Activated naive CD8-positive, alpha-beta T cell treated with anti-CD3 and anti-CD28 coated beads, Interleukin-2, amount 50 U/mL, for 24 hours (primary cell): ENCODE data around the gene FCN2.

Experiments used
- ATAC-seq: fragments of 150-1000 bp; cut with Tn5 transposase; one replicate; pipeline ENCODE4 v1.10.0; 2021
- DNase-seq: peaks from one replicate; pipeline ENCODE4 v3.0.0; 2021
- H3K27ac Mint-ChIP-seq: one replicate; pipeline ENCODE4 v1.8.0; 2021; ENCODE audit warnings: mild to moderate bottlenecking, mixed read lengths
- H3K27me3 Mint-ChIP-seq: one replicate; pipeline ENCODE4 v1.8.0; 2021; ENCODE audit warnings: mixed read lengths
- H3K36me3 Mint-ChIP-seq: one replicate; pipeline ENCODE4 v1.8.0; 2021; ENCODE audit warnings: low read depth, mixed read lengths
- H3K4me1 Mint-ChIP-seq: one replicate; pipeline ENCODE4 v1.8.0; 2021; ENCODE audit warnings: mixed read lengths
- H3K4me3 Mint-ChIP-seq: one replicate; pipeline ENCODE4 v1.8.0; 2021; ENCODE audit warnings: mild to moderate bottlenecking, moderate library complexity, mixed read lengths
- H3K9me3 Mint-ChIP-seq: one replicate; pipeline ENCODE4 v1.8.0; 2021; ENCODE audit warnings: mixed read lengths

FCN2 gene

DNA sequence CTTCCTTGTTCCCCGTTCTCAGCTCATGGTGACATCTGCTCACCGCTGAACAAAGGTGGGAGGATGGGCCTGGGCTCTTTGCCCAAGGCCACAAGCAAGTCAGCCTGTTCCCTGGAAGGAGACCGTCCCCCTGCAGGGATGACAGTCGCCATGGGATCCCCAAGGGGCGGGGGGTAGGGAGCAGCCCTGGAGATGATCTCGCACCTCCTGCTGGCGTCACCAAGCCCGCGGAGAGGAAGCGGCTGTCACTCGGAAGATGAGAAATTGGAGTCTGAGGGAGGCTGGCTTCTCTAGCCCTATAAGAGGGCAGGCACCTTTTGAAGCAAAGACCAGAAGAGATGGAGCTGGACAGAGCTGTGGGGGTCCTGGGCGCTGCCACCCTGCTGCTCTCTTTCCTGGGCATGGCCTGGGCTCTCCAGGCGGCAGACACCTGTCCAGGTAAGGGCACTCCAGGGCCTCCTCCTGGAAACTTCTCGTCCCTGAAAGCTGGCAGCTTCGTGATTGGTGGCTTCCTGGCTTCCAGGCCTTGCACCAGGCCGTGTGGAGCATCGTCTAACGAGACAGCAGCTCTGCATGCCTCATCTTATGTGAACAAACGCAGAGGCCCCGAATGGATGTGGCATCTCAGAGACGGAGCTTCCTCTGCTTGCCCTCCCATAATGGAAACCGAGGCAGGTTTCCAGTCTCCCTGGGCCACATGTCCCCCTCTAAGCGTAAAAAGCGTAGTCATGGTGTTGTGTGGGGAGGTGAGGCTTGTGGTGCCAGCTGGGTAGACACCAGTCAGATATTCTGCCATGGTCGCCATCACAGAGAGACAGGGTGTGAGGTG, at the start of gene FCN2:
Gene FCN2 (plus strand): TSS at position 327 of the 829 bp plus-strand sequence. CDS start 12 bp downstream, at position 339.
- Mint-ChIP-seq H3K27ac (no peak within 1 kb of the TSS), H3K27me3 (peaks cover 3% of the 10 kb centered on the region), H3K36me3 (no peaks in the 10 kb centered on the region), H3K9me3 (no peaks in the 10 kb centered on the region), H3K4me1 (no peaks in the 10 kb centered on the region), H3K4me3 (no peak within 1 kb of the TSS)
- DNase-seq (no peak), ATAC-seq (no peak)

DNA sequence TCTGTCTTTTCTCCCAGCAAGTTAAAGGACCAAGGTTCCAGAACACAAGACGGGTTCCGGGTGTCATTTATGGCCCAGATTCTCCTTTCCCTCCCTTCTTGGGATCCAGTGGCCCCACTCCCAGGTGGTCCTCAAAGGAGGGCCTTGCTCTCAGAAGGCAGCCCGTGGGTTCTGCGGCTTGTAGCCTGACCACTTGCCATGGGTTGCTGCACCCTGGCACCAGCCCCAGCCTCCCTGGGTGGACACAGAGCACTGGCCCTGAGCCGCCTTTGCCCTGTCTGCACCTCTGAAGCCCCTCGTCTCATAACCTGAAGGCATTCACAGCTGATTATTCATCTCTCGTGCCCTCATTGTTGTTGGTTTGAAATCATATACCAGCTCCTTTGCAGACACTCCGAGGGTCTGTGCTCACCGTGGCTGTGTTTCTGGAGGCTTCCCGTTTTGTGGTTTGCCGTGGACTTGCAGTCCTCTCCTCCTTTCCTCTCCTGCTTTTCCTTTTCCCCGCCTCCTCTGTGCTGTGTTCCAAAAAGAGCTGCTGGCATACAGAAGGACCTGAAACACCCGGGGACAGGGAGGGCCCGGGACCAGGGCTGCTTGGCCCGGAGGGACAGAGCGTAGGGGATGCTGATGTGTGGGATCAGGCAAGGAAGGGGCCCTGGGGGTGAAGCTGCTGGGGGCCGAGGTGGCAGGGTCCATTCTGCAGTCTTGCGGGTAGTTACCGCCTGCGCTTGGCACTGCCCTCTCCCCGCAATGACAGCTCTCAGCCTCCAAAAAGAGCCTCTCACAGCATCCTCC, 49.5 kb upstream of the FCN2 start:
- no peak overlapping the region for H3K27ac Mint-ChIP-seq
- no peaks in the 10 kb centered on the region for H3K4me1 Mint-ChIP-seq
- no peak overlapping the region for H3K4me3 Mint-ChIP-seq
- H3K36me3 Mint-ChIP-seq, result no peaks in the 10 kb centered on the region
- H3K9me3 Mint-ChIP-seq, result no peaks in the 10 kb centered on the region
- peaks cover 1% of the 10 kb centered on the region for H3K27me3 Mint-ChIP-seq
- ATAC-seq, result no peak
- no peak for DNase-seq

DNA sequence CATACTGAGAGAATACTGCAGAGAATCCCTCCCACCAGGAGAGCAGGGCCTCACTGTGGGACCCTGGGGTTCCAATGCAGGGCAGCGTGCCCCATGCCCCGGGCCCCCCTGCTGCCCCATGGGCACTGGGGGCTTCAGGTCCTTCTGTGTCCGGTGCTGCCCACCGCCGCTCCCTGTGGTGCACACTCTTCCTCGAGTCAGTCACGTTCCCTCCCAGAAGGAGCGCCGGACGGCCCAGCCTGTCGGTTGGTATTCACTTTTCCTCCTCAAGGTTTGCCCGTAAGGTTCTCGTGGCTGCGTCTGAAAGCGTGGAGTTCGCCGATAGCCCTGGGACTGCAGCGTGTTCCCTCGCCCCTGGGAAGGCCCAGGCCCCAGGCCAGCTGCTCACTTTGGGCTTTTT, 48.1 kb upstream of the FCN2 start:
- H3K27ac Mint-ChIP-seq, result no peak overlapping the region

DNA sequence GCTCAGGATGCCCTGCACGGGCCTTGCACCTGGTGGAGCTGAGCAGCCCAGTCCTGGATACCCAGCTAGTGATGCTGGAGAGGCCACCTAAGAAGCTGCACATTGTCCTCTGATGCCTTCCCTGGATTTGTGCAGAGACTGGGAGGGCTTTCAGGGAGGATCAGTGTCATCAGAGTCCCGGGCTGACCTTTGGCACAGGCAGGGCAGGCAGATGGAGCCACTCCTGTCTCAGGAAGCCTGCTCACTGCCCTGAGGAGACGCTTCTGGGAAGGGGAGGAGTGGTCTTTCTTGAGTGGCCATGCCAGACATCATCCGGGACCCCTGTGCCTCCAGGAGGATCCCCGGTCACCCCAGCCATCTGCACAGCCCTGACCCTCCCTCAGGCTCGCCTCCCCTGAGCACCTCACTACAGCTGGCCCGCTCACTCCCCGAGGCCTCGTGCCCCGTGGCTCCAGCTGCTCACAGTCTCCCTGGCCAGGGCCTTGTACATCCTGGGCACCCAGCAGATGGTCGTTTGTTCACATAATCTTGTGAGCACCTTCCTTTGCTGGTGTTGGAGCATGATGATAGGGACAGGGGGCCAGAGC, 47.2 kb upstream of the FCN2 start:
- Mint-ChIP-seq H3K27ac (no peak overlapping the region), H3K4me3 (no peak overlapping the region), H3K36me3 (no peaks in the 10 kb centered on the region), H3K9me3 (no peaks in the 10 kb centered on the region), H3K4me1 (no peaks in the 10 kb centered on the region), H3K27me3 (peaks cover 1% of the 10 kb centered on the region)
- DNase-seq, result no peak
- ATAC-seq, result no peak

More for the DNA sequence above, 48.1 kb upstream of the FCN2 start:
- no peak for DNase-seq
- H3K27me3 Mint-ChIP-seq, result peaks cover 1% of the 10 kb centered on the region
- no peaks in the 10 kb centered on the region for H3K36me3 Mint-ChIP-seq
- ATAC-seq, result no peak
- H3K4me1 Mint-ChIP-seq, result no peaks in the 10 kb centered on the region
- no peaks in the 10 kb centered on the region for H3K9me3 Mint-ChIP-seq
- no peak overlapping the region for H3K4me3 Mint-ChIP-seq

DNA sequence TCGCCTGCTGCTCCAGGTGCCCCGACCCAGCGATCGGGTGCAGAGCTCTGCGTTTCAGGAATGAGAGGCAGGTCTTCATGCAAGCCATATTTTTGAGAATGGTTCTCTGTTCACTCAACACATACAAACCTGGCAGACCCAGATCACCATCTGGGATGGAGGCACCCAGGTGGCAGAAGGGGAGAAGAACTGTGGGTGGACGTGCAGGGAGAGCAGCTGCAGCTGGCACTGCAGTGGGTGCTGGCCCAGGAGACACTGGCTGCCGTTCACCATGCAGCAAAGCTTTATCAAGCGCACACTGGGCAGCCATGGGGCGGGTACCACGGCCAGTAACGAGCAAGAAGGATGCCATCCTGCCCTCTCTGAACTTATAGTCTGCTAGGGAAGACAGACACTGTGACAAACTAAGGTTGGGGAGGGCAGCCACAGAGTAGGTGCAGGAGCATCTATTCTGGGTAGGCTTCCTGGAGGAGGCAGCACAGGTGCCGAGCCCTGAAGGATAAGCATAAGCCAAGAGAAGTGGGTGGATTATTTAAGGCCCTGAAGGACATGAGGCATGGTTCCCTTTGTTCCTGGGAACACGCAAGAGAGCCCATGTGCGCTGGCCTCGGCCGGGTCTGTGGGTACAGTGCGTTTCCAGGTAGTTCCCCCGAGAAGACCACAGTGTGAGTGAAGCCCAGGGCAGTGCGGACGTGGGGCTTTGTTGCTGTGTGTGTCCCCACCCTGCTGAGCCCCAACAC, 46.2 kb upstream of the FCN2 start:
- H3K27ac Mint-ChIP-seq, result no peak overlapping the region
- DNase-seq, result no peak
- no peak for ATAC-seq
- no peaks in the 10 kb centered on the region for H3K4me1 Mint-ChIP-seq
- no peak overlapping the region for H3K4me3 Mint-ChIP-seq
- H3K27me3 Mint-ChIP-seq, result peaks cover 1% of the 10 kb centered on the region
- H3K9me3 Mint-ChIP-seq, result no peaks in the 10 kb centered on the region
- no peaks in the 10 kb centered on the region for H3K36me3 Mint-ChIP-seq

DNA sequence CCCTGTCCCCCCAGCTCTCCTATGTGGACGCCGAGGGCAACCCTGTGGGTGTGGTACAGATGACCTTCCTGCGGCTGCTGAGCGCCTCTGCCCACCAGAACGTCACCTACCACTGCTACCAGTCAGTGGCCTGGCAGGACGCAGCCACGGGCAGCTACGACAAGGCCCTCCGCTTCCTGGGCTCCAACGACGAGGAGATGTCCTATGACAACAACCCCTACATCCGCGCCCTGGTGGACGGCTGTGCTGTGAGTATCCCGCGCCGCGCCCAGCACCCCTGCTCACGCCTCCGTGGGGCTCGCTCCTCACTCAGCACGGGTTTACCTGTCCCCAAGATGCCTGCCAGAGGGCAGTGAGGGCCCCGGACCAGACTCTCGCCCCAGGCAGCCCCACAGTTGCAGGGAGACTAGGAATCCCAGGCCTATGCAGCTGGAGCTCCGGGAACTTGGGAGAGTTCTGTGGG, 45.6 kb upstream of the FCN2 start:
- no peak for DNase-seq
- Mint-ChIP-seq H3K27me3 (peaks cover 1% of the 10 kb centered on the region), H3K4me1 (no peaks in the 10 kb centered on the region), H3K9me3 (no peaks in the 10 kb centered on the region), H3K4me3 (no peak overlapping the region), H3K27ac (no peak overlapping the region), H3K36me3 (no peaks in the 10 kb centered on the region)
- no peak for ATAC-seq

DNA sequence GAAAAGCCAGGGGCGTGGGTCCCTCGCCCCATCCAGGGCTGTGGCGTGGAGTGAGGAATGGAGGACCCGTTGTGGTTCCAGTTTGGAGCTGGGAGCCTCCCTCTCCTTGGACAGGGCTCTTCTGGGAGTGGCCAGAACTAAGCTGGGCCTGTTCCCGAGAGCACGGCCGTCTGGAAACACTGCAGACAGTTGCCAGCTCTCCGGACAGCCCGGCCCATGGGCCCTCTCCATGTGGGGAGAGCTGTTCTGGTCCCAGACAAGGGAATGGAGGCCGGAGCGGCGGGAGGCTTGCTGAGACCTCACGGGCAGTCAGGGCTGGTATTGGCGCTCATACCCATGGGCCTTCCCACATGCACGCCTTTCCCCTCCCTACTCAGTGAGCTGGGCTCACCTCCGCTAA, 45.2 kb upstream of the FCN2 start:
- Mint-ChIP-seq H3K27ac (no peak overlapping the region), H3K4me3 (no peak overlapping the region), H3K36me3 (no peaks in the 10 kb centered on the region), H3K27me3 (peaks cover 1% of the 10 kb centered on the region), H3K9me3 (no peaks in the 10 kb centered on the region), H3K4me1 (no peaks in the 10 kb centered on the region)
- ATAC-seq (no peak), DNase-seq (no peak)

DNA sequence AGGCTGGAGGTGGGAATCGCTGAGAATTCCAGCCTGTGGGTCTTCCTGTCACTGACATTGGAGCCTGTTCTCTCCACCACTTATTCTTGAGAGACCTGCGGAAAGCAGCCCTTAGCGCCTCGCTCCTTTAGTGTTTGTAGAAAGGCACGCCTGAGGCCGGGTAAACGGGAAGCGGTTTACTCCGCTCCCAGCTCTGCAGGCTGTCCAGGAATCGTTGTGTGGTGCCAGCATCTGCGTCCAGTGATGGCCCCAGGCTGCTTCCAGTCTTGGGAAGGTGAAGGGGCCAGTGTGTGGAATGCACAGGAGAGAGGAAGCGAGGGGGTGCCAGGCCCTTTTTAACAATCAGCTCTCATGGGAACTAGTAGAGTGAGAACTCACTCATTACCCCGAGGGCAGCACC, 44.6 kb upstream of the FCN2 start:
- ATAC-seq, result no peak
- H3K4me1 Mint-ChIP-seq, result no peaks in the 10 kb centered on the region
- H3K4me3 Mint-ChIP-seq, result no peak overlapping the region
- H3K27ac Mint-ChIP-seq, result no peak overlapping the region
- no peaks in the 10 kb centered on the region for H3K36me3 Mint-ChIP-seq
- H3K9me3 Mint-ChIP-seq, result no peaks in the 10 kb centered on the region
- no peak for DNase-seq
- peaks cover 1% of the 10 kb centered on the region for H3K27me3 Mint-ChIP-seq

DNA sequence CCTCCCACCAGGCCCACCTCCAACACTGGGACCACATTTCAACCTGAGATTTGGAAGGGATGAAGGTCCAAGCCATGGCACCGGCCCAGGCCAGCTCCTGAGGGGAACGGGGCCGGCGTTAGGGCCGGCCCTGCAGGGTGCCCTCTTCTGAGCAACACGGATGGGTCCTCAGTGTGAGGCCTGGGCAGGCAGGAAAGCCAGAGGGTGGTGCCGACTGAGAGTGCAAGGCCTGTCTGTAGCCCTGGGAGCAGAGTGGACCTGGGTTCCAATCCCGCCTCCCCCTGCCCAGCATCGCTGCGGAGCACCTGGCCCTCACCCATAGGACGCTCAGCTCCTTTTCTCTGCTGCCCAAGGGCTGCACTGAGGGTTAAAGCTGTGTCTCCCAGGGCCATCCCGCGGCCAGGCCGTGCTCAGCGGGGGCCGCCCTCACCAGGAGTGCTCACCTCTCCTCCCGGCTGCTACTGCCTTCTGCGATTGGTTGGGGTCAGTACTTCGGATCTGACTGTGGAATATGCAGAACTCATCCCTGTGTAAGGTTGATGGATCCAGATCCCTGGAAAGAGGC, 44.1 kb upstream of the FCN2 start:
- Mint-ChIP-seq H3K27me3 (peaks cover 1% of the 10 kb centered on the region), H3K4me1 (no peaks in the 10 kb centered on the region), H3K9me3 (no peaks in the 10 kb centered on the region), H3K4me3 (no peak overlapping the region), H3K27ac (no peak overlapping the region), H3K36me3 (no peaks in the 10 kb centered on the region)
- DNase-seq (no peak), ATAC-seq (no peak)

DNA sequence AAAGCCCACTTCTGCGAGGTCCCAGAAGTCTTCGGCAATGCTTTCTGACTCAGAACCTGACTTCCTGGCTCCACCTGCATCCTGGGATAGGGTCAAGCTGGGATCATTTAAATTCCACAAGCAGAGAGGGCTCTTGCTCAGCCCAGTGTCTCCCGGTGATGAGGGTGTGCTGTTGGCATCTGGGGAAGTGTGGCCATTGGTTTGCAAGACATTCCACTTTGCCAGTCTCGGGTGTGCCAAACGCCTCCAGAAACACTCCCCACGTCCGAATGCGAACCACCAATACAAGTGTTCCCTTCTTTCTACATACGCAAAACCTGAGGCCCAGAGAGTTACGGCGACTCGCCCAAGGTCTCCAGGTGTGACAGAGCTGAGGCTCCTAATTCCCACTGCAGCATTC, 43.1 kb upstream of the FCN2 start:
- H3K27ac Mint-ChIP-seq, result no peak overlapping the region
- no peaks in the 10 kb centered on the region for H3K4me1 Mint-ChIP-seq
- H3K4me3 Mint-ChIP-seq, result no peak overlapping the region
- DNase-seq (no peak), ATAC-seq (no peak)
- no peaks in the 10 kb centered on the region for H3K9me3 Mint-ChIP-seq
- H3K27me3 Mint-ChIP-seq, result peaks cover 1% of the 10 kb centered on the region
- no peaks in the 10 kb centered on the region for H3K36me3 Mint-ChIP-seq

DNA sequence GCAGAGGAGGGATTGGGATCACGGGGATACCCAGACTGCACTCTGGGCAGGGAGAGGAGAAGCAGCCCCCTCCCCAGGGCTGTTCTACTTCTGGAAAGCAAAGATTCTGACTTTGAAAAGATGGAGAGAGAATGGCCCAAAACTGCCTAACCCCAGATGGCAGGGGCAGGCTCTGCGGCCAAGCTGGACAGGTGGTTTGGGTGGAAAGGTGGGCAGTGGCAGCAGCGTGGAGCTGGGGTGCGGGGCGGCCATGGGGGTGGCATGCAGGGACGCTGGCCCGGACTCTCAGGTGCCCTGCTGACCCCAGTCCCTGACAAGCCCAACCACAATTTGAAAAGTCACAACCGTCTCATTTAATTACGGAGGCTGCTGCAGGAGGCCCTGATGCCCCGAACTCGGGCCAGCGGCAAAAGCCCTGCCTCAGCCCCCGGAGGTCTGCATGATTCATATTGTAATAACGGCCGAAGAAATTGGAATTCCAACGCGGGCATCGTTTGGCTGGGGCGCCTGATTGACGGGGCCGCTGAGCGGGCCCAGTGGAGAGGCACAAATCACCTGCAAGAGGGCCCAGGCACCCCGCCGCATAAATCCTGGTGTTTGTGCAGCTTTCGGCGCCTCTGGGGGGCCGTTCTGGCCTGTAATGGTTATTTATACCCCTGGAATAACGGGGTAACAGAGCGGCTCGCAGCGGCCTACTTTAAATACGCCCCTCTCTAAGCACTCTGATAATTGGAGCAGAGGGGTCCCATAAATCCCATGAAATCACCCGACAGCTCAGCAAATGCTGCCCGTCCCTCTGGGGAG, 41.8 kb upstream of the FCN2 start:
- DNase-seq (no peak), ATAC-seq (no peak)
- H3K27me3 Mint-ChIP-seq, result peaks cover 1% of the 10 kb centered on the region
- no peaks in the 10 kb centered on the region for H3K36me3 Mint-ChIP-seq
- H3K4me1 Mint-ChIP-seq, result no peaks in the 10 kb centered on the region
- H3K9me3 Mint-ChIP-seq, result no peaks in the 10 kb centered on the region
- no peak overlapping the region for H3K27ac Mint-ChIP-seq
- H3K4me3 Mint-ChIP-seq, result no peak overlapping the region

DNA sequence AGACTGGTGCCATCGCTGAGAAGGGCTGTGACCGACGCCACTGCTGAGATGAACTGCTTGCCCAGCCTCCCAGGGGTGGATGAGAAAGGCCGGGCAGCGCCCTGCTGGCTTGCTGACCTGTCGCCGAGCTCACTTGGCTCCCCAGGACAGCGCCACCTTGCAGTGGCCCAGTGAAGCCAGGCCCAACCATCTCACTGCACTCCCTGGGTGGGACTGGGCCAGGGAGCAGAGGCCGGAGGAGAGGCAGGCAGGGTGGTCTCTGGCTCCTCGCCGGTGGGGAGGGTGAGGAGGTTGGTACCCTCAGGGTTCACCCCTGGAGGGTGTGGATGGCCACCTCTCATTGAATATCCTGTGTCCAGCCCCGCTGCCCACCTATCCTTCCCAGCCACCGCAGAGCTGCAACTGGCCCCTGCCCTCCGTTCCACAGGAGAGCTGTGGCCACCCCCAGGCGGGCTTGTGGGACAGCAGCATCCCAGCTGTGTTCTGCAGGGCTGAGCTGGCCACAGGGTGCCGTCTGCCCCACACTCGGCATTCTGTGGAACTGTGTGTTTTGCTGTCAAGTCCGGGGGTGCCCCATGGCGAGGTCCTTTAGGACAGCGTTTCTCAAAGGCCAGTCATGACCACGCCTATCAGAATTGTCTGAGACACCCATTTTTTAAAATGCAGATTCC, 41.0 kb upstream of the FCN2 start:
- no peak overlapping the region for H3K27ac Mint-ChIP-seq
- ATAC-seq (no peak), DNase-seq (no peak)
- H3K9me3 Mint-ChIP-seq, result no peaks in the 10 kb centered on the region
- no peaks in the 10 kb centered on the region for H3K36me3 Mint-ChIP-seq
- H3K4me3 Mint-ChIP-seq, result no peak overlapping the region
- no peaks in the 10 kb centered on the region for H3K27me3 Mint-ChIP-seq
- H3K4me1 Mint-ChIP-seq, result no peaks in the 10 kb centered on the region

DNA sequence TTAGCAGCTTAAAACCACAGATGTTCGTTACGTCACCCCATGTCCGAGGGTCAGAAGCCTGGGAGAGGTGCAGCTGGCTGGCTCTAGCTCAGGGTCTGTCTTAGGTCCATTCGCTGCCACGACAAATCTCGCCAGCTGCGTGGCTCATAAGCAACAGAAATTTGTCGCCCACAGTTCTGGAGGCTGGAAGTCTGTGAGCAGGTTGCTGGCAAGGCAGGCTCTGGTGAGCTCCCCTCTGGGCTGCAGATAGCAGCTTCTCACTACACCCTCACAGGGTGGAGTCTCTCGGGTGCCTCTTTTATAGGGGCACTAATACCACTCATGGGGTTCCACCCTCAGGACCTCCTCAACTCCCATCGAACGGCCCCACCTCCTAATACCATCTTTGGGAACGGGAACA, 40.1 kb upstream of the FCN2 start:
- H3K9me3 Mint-ChIP-seq, result no peaks in the 10 kb centered on the region
- no peak overlapping the region for H3K27ac Mint-ChIP-seq
- no peaks in the 10 kb centered on the region for H3K36me3 Mint-ChIP-seq
- no peak for DNase-seq
- H3K4me1 Mint-ChIP-seq, result no peaks in the 10 kb centered on the region
- no peak overlapping the region for H3K4me3 Mint-ChIP-seq
- no peak for ATAC-seq
- no peaks in the 10 kb centered on the region for H3K27me3 Mint-ChIP-seq
